Right lobe of liver (tissue), 6 donors: ENCODE measurements around the gene SLC17A9. TPM values are rescaled to one million over a fixed set of nuclear protein-coding genes. Genes with fewer than 3 reads are reported as not detected.

Source experiments
- ATAC-seq, 4 donors: fragments of 200-7000 bp; cut with Tn5 transposase; one replicate each; pipeline ENCODE4 v1.9.1; 2020; ENCODE audit warnings: mild to moderate bottlenecking in 4 of 4, moderate library complexity in 4 of 4
- DNase-seq, 3 donors: peaks; one replicate each; pipeline ENCODE4 v3.0.0-alpha.2; 2020
- H3K27ac ChIP-seq, 3 donors: fragments of 200-600 bp; one replicate each; pipeline ENCODE4 v1.8.0; 2022
- H3K27me3 ChIP-seq, 2 donors: fragments of 200-600 bp; one replicate each; pipeline ENCODE4 v1.8.0; 2022
- H3K36me3 ChIP-seq, 4 donors: fragments of 200-600 bp; sonication (generic) in 1 of 4; one replicate each; pipeline versions ENCODE4 v1.5.1 to v1.8.0; 2017 to 2022; ENCODE audit warnings: control low read depth in 1 of 4
- H3K4me1 ChIP-seq, 4 donors: fragments of 200-600 bp; sonication (generic) in 1 of 4; one replicate each; pipeline versions ENCODE4 v1.5.1 to v1.8.0; 2017 to 2022; ENCODE audit warnings: control low read depth in 1 of 4
- H3K4me3 ChIP-seq, 3 donors: fragments of 200-600 bp; one replicate each; pipeline ENCODE4 v1.8.0; 2022
- H3K9me3 ChIP-seq, 4 donors: fragments of 200-600 bp; sonication (generic) in 1 of 4; one replicate each; pipeline versions ENCODE4 v1.5.1 to v1.8.0; 2017 to 2022; ENCODE audit warnings: control low read depth in 1 of 4
- POLR2A ChIP-seq: fragments of 450-650 bp; IDR thresholded peaks from one replicate; pipeline ENCODE4 v1.6.1; 2017; ENCODE audit warnings: antibody characterized with exemption, mild to moderate bottlenecking
- WGBS: methylation state at CpG from one replicate; pipeline ENCODE4 v1.1.6; 2018; ENCODE audit warnings: low coverage, low lambda C conversion rate; ENCODE audit not compliant: insufficient coverage; ENCODE audit errors: missing lambda C conversion rate; 5-methylcytosine and 5-hydroxymethylcytosine counted together
- intact Hi-C, 2 donors: fragments of 100-400 bp; cut with DNase I; formaldehyde crosslinking; loops; one replicate each; pipeline versions ENCODE4 v1.11.2 to v1.14.1; 2022
- total RNA-seq, 6 experiments: library from RNA; depleted of rRNA in 2 of 6; stranded (reverse); fragments of >200 nt in 2 of 6; fragmentation: NEBNext Ultra II Directional in 3 of 6; extraction: Animal tissue kit (Norgen Biotek cat#: 25700) in 3 of 6; gene quantifications; one replicate each; pipeline versions ENCODE4 v1.1.0 to v1.2.4, GENCODE V29; 2016 to 2023
- TF ChIP-seq, protein P1 (sequence below), 4 donors: fragments of 200-600 bp in 3 of 4; fragments of 450-650 bp in 1 of 4; IDR thresholded peaks; one replicate each; pipeline versions ENCODE4 v1.5.1 to v1.8.0; 2016 to 2022; ENCODE audit warnings: antibody characterized with exemption in 4 of 4, mild to moderate bottlenecking in 2 of 4
- donor health status: DM: no; HTN: yes; CAD: no.
- donor health status: DM: no; HTN: no; CAD: no.
- donor health status: DM: no; HTN: no; CAD: no.
- donor health status: DM: no; HTN: yes; CAD: no.
- donor health status: DM: no; HTN: yes; CAD: no.

SLC17A9 gene
- total RNA-seq, 6 experiments from 2014 or later: 29.8 to 99.4 (median 54.1) TPM

DNA sequence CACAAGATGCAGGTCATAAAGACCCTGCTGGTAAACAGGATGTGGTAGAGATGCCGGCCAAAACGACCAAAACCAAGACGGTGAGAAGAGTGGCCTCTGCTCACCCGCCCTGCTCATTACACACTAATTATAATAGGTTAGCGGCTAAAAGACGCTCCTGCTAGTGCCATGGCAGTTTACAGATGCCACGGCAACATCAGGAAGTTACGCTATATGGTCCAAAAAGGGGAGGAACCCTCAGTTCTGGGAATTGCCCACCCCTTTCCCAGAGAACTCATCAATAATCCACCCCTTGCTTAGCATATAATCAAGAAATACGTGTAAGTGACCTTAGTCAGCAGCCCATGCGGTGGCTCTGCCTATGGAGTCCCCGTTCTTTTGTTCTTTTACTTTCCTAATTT is 36.7 kb downstream of the SLC17A9 start:
- WGBS: 29% methylated on average over 8 of the region's 11 CpGs
- Histone ChIP-seq H3K9me3 (no peaks in the 10 kb centered on the region), H3K4me1 (no peaks in the 10 kb centered on the region), H3K27ac (no peak overlapping the region), H3K36me3 (no peaks in the 10 kb centered on the region), H3K27me3 (no peaks in the 10 kb centered on the region), H3K4me3 (no peak overlapping the region)
- intact Hi-C loops: no loop called here
- ATAC-seq (no peak), DNase-seq (no peak)
- no peak for TF ChIP-seq POLR2A
- TF ChIP-seq, protein P1, sequence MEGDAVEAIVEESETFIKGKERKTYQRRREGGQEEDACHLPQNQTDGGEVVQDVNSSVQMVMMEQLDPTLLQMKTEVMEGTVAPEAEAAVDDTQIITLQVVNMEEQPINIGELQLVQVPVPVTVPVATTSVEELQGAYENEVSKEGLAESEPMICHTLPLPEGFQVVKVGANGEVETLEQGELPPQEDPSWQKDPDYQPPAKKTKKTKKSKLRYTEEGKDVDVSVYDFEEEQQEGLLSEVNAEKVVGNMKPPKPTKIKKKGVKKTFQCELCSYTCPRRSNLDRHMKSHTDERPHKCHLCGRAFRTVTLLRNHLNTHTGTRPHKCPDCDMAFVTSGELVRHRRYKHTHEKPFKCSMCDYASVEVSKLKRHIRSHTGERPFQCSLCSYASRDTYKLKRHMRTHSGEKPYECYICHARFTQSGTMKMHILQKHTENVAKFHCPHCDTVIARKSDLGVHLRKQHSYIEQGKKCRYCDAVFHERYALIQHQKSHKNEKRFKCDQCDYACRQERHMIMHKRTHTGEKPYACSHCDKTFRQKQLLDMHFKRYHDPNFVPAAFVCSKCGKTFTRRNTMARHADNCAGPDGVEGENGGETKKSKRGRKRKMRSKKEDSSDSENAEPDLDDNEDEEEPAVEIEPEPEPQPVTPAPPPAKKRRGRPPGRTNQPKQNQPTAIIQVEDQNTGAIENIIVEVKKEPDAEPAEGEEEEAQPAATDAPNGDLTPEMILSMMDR (IDR thresholded peaks at IDR 0.05): no peak

DNA sequence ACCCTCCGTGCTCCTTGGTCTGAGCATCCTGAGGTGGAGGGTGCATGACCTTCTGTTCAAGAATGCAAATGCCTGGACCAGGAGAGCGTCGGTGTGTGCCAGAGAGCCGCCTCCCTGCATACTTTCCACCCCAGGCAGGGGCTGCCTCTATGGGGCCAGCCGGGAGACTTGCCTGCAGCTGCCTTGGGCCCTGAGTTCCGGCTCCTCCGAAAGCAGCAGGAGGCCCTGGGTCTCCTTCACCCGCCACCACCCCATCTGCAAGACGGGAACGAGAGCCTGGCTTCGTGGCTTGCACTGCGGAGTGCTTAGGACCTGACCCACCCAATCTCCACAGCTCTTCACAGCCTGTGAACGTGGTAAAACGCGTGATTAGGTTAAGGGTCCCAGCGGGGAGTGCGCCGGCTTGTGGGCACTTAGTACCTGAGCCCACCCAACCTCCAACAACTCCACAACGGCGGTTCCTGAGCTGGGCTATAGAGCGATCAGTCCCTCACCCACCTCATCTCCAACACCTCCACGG is 37.9 kb downstream of the SLC17A9 start:
- no peak for DNase-seq
- H3K27ac ChIP-seq: no peak overlapping the region
- H3K4me1 ChIP-seq: no peaks in the 10 kb centered on the region
- H3K9me3 ChIP-seq: no peaks in the 10 kb centered on the region
- intact Hi-C loops: no loop called here
- no peaks in the 10 kb centered on the region for H3K36me3 ChIP-seq
- H3K27me3 ChIP-seq: no peaks in the 10 kb centered on the region
- TF ChIP-seq POLR2A: no peak
- TF ChIP-seq, protein P1 (IDR thresholded peaks at IDR 0.05): no peak
- peak in 1 of 4 donors; percentile 7 for ATAC-seq
- no peak overlapping the region for H3K4me3 ChIP-seq
- no CpG with 5 or more reads among the region's 22 CpGs for WGBS

DNA sequence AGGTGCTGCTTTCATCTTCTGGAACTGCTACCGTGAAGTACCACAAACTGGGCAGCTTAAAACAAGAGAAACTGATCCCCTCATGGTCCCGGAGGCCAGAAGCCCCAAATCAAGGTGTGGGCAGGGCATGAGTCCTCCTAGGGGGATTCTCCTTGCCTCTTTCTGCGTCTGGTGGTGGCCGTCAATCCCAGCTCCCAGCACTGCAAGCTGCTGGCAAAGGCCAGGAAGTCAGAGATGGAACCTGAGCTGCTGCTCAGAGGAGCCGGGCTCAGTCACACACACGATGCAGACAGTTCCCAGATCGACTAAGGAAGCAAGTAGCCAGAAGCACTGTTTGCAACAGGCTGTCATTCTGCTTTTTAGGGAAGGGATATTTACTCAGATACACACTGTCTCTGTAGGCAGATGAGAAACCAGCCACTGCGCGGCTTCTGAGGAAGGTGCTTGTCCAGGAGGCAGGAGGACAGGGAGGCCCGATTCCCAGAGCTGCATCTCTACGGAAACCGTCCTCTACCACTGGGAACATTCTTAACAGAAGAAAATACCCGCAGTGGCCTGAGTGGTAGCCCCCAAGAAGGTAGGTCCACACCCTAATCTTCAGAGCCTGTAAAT is 38.8 kb downstream of the SLC17A9 start:
- TF ChIP-seq, protein P1 (IDR thresholded peaks at IDR 0.05): no peak
- no peak for TF ChIP-seq POLR2A
- H3K4me1 ChIP-seq: no peaks in the 10 kb centered on the region
- H3K9me3 ChIP-seq: no peaks in the 10 kb centered on the region
- DNase-seq (no peak), ATAC-seq (no peak)
- no peaks in the 10 kb centered on the region for H3K27me3 ChIP-seq
- intact Hi-C loops: no loop called here
- H3K4me3 ChIP-seq: no peak overlapping the region
- no peak overlapping the region for H3K27ac ChIP-seq
- 39% methylated on average over 8 of the region's 13 CpGs for WGBS
- no peaks in the 10 kb centered on the region for H3K36me3 ChIP-seq

DNA sequence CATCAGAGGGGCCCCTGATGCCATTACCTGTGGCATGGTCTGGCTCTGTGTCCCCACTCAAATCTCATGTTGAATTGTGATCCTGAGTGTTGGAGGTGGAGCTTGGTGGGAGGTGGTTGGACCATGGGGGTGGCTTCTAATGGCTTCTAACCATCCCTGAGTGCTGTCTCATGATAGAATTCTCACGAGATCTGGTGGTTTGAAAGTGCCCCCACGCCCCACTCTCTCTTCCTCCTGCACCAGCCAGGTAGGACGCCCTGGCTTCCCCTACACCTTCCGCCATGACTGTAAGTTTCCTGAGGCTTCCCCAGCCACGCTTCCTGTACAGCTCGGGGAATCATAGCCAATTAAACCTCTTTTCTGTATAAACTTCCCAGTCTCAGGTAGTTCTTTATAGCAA is 39.4 kb downstream of the SLC17A9 start:
- no peak overlapping the region for H3K4me3 ChIP-seq
- H3K27me3 ChIP-seq: no peaks in the 10 kb centered on the region
- H3K36me3 ChIP-seq: no peaks in the 10 kb centered on the region
- DNase-seq: no peak
- ATAC-seq: no peak
- intact Hi-C loops: no loop called here
- no peaks in the 10 kb centered on the region for H3K9me3 ChIP-seq
- TF ChIP-seq, protein P1 (IDR thresholded peaks at IDR 0.05): no peak
- TF ChIP-seq POLR2A: no peak
- no peaks in the 10 kb centered on the region for H3K4me1 ChIP-seq
- no peak overlapping the region for H3K27ac ChIP-seq
- WGBS: 48% methylated on average over 4 of the region's 6 CpGs
